AG08395 (cell line): ENCODE measurements around the gene GLIS1.

Experiments used
- DNase-seq: peaks from one replicate; pipeline ENCODE4 v3.0.0; 2012; ENCODE audit warnings: mixed read lengths, low spot score

Gene GLIS1

GRCh38 chr1:53529555-53529954 lies 209.4 kb downstream of the GLIS1 start:
- DNase-seq: no peak

- DNase-seq: no peak
Observed at GRCh38 chr1:53527368-53527767, 211.6 kb downstream of the GLIS1 start.

- DNase-seq: peak; percentile 84
Observed at GRCh38 chr1:53526451-53527101, 212.4 kb downstream of the GLIS1 start.

GRCh38 chr1:53525595-53525994 lies 213.4 kb downstream of the GLIS1 start:
- DNase-seq: no peak

GRCh38 chr1:53524428-53525375 lies 214.3 kb downstream of the GLIS1 start:
- no peak for DNase-seq

- DNase-seq: peak; percentile 32
Observed at GRCh38 chr1:53521924-53522552, 216.9 kb downstream of the GLIS1 start.

- no peak for DNase-seq
Observed at GRCh38 chr1:53520481-53520880, 218.5 kb downstream of the GLIS1 start.

GRCh38 chr1:53519421-53519820 lies 219.5 kb downstream of the GLIS1 start:
- peak; percentile 62 for DNase-seq

GRCh38 chr1:53518775-53519174 lies 220.2 kb downstream of the GLIS1 start:
- DNase-seq: no peak

- DNase-seq: no peak
Observed at GRCh38 chr1:53517821-53518352, 221.1 kb downstream of the GLIS1 start.

- no peak for DNase-seq
Observed at GRCh38 chr1:53517109-53517508, 221.9 kb downstream of the GLIS1 start.

GRCh38 chr1:53516181-53516580 lies 222.8 kb downstream of the GLIS1 start:
- DNase-seq: no peak

- DNase-seq: no peak
Observed at GRCh38 chr1:53514436-53514835, 224.5 kb downstream of the GLIS1 start.

- DNase-seq: no peak
Observed at GRCh38 chr1:53513846-53514245, 225.1 kb downstream of the GLIS1 start.

GRCh38 chr1:53512807-53513755 lies 225.9 kb downstream of the GLIS1 start:
- no peak for DNase-seq

- DNase-seq: no peak
Observed at GRCh38 chr1:53511933-53512806, 226.8 kb downstream of the GLIS1 start.

- DNase-seq: no peak
Observed at GRCh38 chr1:53511323-53511932, 227.5 kb downstream of the GLIS1 start.

- no peak for DNase-seq
Observed at GRCh38 chr1:53510215-53510614, 228.7 kb downstream of the GLIS1 start.

GRCh38 chr1:53509775-53510174 lies 229.2 kb downstream of the GLIS1 start:
- no peak for DNase-seq
